Prostate gland (tissue), 2 donors: ENCODE measurements around the gene DOLK. TPM values are rescaled to one million over a fixed set of nuclear protein-coding genes. Genes with fewer than 3 reads are reported as not detected.

Experiments used
- DNase-seq: peaks from one replicate; pipeline ENCODE4 v3.0.0-alpha.2; 2019; ENCODE audit warnings: low spot score
- H3K27ac ChIP-seq, 2 donors: fragments of 200-600 bp; sonication (generic); 2 replicates each; pipeline ENCODE4 v1.5.1; 2017 to 2019
- H3K27me3 ChIP-seq: fragments of 200-600 bp; sonication (generic); replicated peaks from 2 replicates; pipeline ENCODE4 v1.5.1; 2019; ENCODE audit not compliant: insufficient read depth
- H3K36me3 ChIP-seq, 2 donors: fragments of 200-600 bp; sonication (generic); 1 replicate in 1 of 2; 2 replicates in 1 of 2; pipeline versions ENCODE4 v1.5.1 to v1.8.1; 2017 to 2019
- H3K4me1 ChIP-seq: fragments of 200-600 bp; sonication (generic); replicated peaks from 2 replicates; pipeline ENCODE4 v1.5.1; 2019
- H3K4me3 ChIP-seq, 2 donors: fragments of 200-600 bp; sonication (generic); 2 replicates each; pipeline ENCODE4 v1.5.1; 2017 to 2019
- H3K9me3 ChIP-seq: fragments of 200-600 bp; sonication (generic); 2 replicates; pipeline ENCODE4 v1.5.1; 2017
- POLR2A ChIP-seq: fragments of 450-650 bp; IDR thresholded peaks from one replicate; pipeline ENCODE4 v1.6.1; 2016; ENCODE audit warnings: antibody characterized with exemption, mild to moderate bottlenecking
- POLR2AphosphoS5 ChIP-seq: sonication (generic); formaldehyde crosslinking; IDR thresholded peaks from one replicate; pipeline ENCODE4 v1.6.1; 2017; ENCODE audit warnings: antibody characterized with exemption
- WGBS: methylation state at CpG from one replicate; pipeline ENCODE4 v1.1.5; 2018; 5-methylcytosine and 5-hydroxymethylcytosine counted together
- intact Hi-C: fragments of 100-400 bp; cut with DNase I; formaldehyde crosslinking; loops from one replicate; pipeline ENCODE4 v1.14.2; 2022
- total RNA-seq, 2 donors: library from RNA; depleted of rRNA; stranded (reverse); fragments of >200 nt; gene quantifications; one replicate each; pipeline ENCODE4 v1.1.0, GENCODE V29; 2016
- TF ChIP-seq, protein P1 (sequence below), 4 experiments: fragments of 200-600 bp in 2 of 4; fragments of 450-650 bp in 2 of 4; sonication (generic) in 2 of 4; IDR thresholded peaks; 1 replicate in 3 of 4; 2 replicates in 1 of 4; pipeline ENCODE4 v1.5.1; 2016 to 2019; ENCODE audit warnings: antibody characterized with exemption in 4 of 4, mild to moderate bottlenecking in 2 of 4, moderate library complexity in 2 of 4

The DOLK gene
- total RNA-seq: 10 to 100 TPM; 26.6 to 27.3 TPM

DNA sequence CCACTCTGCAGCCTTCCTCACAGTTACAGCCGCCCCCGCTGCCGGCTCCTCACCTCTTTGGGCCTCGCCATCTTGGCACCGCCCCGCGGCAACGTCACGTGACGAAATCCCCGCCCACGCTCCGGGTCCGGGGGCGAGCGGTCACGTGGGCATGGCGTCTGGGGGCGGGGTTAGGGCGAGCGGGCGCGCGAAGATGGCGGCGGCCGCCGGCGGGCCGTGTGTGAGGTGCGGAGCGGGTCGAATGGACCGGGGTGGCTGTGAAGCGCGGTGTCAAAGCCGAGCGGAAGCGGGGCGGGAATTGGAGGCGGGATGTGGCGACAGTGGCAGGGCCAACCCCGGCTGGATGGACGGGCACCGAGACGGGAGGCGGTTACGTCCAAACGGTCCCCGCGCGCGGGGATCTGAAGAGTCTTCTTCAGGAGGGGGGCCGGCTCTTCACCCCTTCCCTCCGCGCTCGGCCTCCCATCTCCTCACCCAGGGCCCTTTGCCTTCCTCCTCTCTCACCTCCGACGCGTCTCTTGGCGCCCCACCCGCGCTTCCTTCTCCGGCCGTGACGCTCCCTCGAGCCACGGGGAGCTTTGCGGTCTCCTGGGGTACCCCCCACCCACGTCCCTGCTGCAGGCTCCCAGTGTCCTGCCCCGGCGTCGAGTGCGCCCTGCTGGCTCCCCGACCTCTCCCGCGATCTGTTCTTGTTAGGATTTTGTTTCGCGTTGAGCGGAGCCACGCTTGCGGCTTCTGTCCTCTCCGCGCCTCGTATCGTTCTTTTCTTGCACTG lies at the start of gene DOLK, which contains the start of gene NUP188:
DOLK (minus strand) TSS at position 77 of the 775 bp plus-strand sequence. CDS start 300 bp downstream, outside the sequence.
NUP188 (plus strand) TSS at position 173 of the 775 bp plus-strand sequence; CDS start at position 194, 21 bp downstream.
- DNase-seq: peak; percentile 95
- Histone ChIP-seq H3K27ac (peak within 1 kb of the TSS; percentile 91 to 94), H3K4me1 (peaks cover 5% of the 10 kb centered on the region), H3K27me3 (no peaks in the 10 kb centered on the region), H3K4me3 (peak within 1 kb of the TSS; percentile 81 to 95), H3K36me3 (no peaks in the 10 kb centered on the region), H3K9me3 (no peaks in the 10 kb centered on the region)
- peak; percentile 93 for TF ChIP-seq POLR2A
- TF ChIP-seq, protein P1, sequence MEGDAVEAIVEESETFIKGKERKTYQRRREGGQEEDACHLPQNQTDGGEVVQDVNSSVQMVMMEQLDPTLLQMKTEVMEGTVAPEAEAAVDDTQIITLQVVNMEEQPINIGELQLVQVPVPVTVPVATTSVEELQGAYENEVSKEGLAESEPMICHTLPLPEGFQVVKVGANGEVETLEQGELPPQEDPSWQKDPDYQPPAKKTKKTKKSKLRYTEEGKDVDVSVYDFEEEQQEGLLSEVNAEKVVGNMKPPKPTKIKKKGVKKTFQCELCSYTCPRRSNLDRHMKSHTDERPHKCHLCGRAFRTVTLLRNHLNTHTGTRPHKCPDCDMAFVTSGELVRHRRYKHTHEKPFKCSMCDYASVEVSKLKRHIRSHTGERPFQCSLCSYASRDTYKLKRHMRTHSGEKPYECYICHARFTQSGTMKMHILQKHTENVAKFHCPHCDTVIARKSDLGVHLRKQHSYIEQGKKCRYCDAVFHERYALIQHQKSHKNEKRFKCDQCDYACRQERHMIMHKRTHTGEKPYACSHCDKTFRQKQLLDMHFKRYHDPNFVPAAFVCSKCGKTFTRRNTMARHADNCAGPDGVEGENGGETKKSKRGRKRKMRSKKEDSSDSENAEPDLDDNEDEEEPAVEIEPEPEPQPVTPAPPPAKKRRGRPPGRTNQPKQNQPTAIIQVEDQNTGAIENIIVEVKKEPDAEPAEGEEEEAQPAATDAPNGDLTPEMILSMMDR (IDR thresholded peaks at IDR 0.05): peak in 1 of 4 experiments; percentile 30
- peak; percentile 98 for TF ChIP-seq POLR2AphosphoS5
- WGBS: under 1% methylated on average over 84 of the region's 86 CpGs
- intact Hi-C loops: no loop called here

DNA sequence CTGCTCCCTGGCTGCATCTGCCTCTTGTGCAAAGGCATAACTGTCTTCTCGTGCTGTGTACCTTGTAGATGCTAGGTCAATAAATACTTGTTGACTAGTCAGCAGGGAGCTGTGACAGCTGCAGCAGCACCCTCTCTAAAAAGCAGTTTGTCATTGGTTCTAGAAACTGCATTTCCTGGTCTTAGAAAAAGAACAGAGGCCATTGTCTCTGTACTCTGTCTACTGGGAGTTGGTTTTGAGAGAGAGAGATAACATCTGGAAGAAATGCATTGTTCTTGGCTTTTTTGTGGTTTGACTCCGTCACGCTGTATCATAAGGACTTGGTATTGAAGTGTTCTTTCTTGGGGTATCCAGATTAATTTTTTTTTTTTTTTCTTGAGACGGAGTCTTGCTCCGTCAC lies 48.4 kb upstream of the DOLK start:
- Histone ChIP-seq H3K9me3 (no peaks in the 10 kb centered on the region), H3K27ac (no peak overlapping the region), H3K4me1 (no peaks in the 10 kb centered on the region), H3K27me3 (no peaks in the 10 kb centered on the region), H3K36me3 (peaks cover 4 to 27% of the 10 kb centered on the region in 2 donors), H3K4me3 (no peak overlapping the region)
- TF ChIP-seq POLR2A: no peak
- TF ChIP-seq, protein P1 (IDR thresholded peaks at IDR 0.05): no peak
- no peak for TF ChIP-seq POLR2AphosphoS5
- no peak for DNase-seq
- 74% methylated on average over 5 of the region's 5 CpGs for WGBS
- intact Hi-C loops: no loop called here

DNA sequence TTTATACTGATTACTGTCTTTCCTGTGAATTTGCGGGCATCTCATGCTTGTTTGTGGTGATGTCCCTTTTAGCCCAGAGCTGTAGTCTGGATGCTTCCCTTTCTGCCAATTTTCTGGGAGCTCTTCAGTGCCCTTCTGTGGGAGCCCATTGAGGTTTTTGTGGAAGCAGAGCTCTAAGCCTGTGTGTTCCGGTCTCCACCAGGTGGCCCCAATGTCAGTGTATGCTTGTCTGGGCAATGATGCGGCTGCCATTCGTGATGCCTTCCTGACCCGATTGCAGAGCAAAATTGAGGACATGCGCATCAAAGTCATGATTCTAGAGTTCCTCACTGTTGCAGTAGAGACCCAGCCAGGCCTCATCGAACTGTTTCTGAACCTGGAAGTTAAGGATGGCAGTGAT lies 45.6 kb upstream of the DOLK start:
- peaks cover 0 to 8% of the 10 kb centered on the region in 2 donors for H3K36me3 ChIP-seq
- H3K9me3 ChIP-seq: no peaks in the 10 kb centered on the region
- H3K4me3 ChIP-seq: no peak overlapping the region
- intact Hi-C loops: loop anchor here (5.0 kb wide), 1 partner anchor 34 kb away; the partner anchor contains the start of gene SH3GLB2
- H3K27me3 ChIP-seq: no peaks in the 10 kb centered on the region
- TF ChIP-seq, protein P1 (IDR thresholded peaks at IDR 0.05): peak in 2 of 4 experiments; percentile 27 to 32
- TF ChIP-seq POLR2A: no peak
- H3K27ac ChIP-seq: no peak overlapping the region
- 68% methylated on average over 7 of the region's 7 CpGs for WGBS
- no peaks in the 10 kb centered on the region for H3K4me1 ChIP-seq
- no peak for DNase-seq

DNA sequence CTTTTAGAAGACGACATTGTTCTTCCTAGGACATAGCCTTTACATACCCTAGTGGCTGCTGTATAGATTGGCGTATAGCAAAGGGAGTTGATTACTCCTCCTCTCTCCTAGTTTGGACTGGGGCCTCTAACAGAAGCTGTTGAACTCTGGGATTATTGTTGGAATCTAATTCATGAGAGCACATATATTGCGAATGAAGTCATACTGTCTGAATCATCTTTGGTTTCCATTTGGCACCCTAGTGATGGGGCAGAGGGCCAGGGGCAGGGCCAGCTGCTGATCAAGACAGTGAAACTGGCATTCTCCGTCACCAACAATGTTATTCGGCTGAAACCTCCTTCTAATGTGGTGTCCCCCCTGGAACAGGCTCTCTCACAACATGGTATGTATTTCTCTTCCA lies 40.4 kb upstream of the DOLK start:
- Histone ChIP-seq H3K9me3 (no peaks in the 10 kb centered on the region), H3K27me3 (no peaks in the 10 kb centered on the region), H3K4me1 (no peaks in the 10 kb centered on the region), H3K36me3 (peaks cover 8 to 10% of the 10 kb centered on the region in 2 donors), H3K27ac (no peak overlapping the region), H3K4me3 (no peak overlapping the region)
- 89% methylated on average over 5 of the region's 5 CpGs for WGBS
- no peak for DNase-seq
- intact Hi-C loops: no loop called here
- no peak for TF ChIP-seq POLR2A
- TF ChIP-seq, protein P1 (IDR thresholded peaks at IDR 0.05): no peak

DNA sequence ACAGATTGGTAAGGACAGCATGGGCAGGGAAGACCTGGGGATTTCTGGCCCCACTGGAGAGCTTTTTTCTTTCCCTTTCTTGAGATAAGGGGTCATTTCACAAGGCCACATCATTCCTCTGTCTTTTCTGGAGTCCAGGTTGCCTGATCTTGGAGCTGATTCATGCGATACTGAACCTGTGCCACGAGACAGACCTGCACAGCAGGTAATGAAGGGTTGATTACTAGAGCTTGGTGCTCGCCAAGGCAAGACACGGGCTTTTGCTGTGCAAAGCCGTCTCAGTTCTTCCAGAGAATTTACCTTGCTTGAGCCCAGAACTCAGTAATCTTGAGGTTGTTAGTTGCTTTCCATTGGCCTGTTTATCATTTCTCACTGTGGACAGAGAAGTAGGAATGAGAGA lies 39.3 kb upstream of the DOLK start:
- 74% methylated on average over 5 of the region's 5 CpGs for WGBS
- intact Hi-C loops: no loop called here
- TF ChIP-seq POLR2A (no peak), POLR2AphosphoS5 (peak; percentile 8)
- TF ChIP-seq, protein P1 (IDR thresholded peaks at IDR 0.05): no peak
- Histone ChIP-seq H3K4me3 (no peak overlapping the region), H3K9me3 (no peaks in the 10 kb centered on the region), H3K4me1 (no peaks in the 10 kb centered on the region), H3K27me3 (no peaks in the 10 kb centered on the region), H3K36me3 (peaks cover 8 to 12% of the 10 kb centered on the region in 2 donors), H3K27ac (no peak overlapping the region)
- no peak for DNase-seq
